Ishikawa (cell line): ENCODE results near the gene FBXO4.

Experiments
- CEBPB ChIP-seq: IDR thresholded peaks from 2 replicates; pipeline ENCODE4 v1.6.1; 2012
- CREB1 ChIP-seq: IDR thresholded peaks from 2 replicates; pipeline ENCODE4 v1.6.1; 2012; ENCODE audit warnings: low read depth
- EGR1 ChIP-seq: IDR thresholded peaks from 2 replicates; pipeline ENCODE4 v1.6.1; 2012
- EP300 ChIP-seq: IDR thresholded peaks from 2 replicates; pipeline ENCODE4 v1.6.1; 2012; ENCODE audit warnings: borderline replicate concordance
- FOXM1 ChIP-seq: IDR thresholded peaks from 2 replicates; pipeline ENCODE4 v1.6.1; 2012; ENCODE audit warnings: low read depth, borderline replicate concordance
- NFIC ChIP-seq: IDR thresholded peaks from 2 replicates; pipeline ENCODE4 v1.6.1; 2012
- RAD21 ChIP-seq: IDR thresholded peaks from 2 replicates; pipeline ENCODE4 v1.6.1; 2012; ENCODE audit warnings: low read depth
- TAF1 ChIP-seq: IDR thresholded peaks from 2 replicates; pipeline ENCODE4 v1.6.1; 2012; ENCODE audit warnings: low read depth, mild to moderate bottlenecking
- TCF12 ChIP-seq: IDR thresholded peaks from 2 replicates; pipeline ENCODE4 v1.6.1; 2012; ENCODE audit warnings: low read depth
- TEAD4 ChIP-seq: IDR thresholded peaks from 2 replicates; pipeline ENCODE4 v1.6.1; 2012
- YY1 ChIP-seq: IDR thresholded peaks from 2 replicates; pipeline ENCODE4 v1.6.1; 2012; ENCODE audit warnings: low read depth
- ZBTB7A ChIP-seq: IDR thresholded peaks from 2 replicates; pipeline ENCODE4 v1.6.1; 2012; ENCODE audit warnings: low read depth
- TF ChIP-seq, protein P1 (sequence below): IDR thresholded peaks from 2 replicates; pipeline ENCODE4 v1.6.1; 2012
- TF ChIP-seq, protein P2 (sequence below): IDR thresholded peaks from 2 replicates; pipeline ENCODE4 v1.6.1; 2012; ENCODE audit warnings: low read depth, mild to moderate bottlenecking
- TF ChIP-seq, protein P3 (sequence below): IDR thresholded peaks from 2 replicates; pipeline ENCODE4 v1.6.1; 2012

The FBXO4 gene

DNA sequence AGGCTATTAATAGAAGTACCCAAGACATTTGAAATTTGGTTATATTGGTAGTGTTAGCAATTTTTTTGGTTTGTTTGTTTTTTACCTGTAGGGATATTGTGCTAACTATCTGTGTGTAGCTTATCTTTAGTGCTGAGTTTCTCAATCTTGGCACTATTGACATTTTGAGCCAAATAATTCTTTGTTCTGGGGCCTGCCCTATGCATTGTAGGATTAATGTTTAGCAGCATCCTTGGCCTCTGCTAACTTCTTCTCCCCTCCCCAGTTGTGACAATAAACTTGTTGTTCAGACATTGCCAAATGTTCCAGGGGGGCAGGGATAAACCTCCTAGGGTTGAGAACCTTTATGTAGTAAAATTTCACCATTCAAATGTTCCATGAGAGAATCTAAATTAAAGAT, 4.0 kb downstream of the FBXO4 start:
- no peak for TF ChIP-seq CREB1
- TF ChIP-seq EP300, result no peak
- TF ChIP-seq, protein P1, sequence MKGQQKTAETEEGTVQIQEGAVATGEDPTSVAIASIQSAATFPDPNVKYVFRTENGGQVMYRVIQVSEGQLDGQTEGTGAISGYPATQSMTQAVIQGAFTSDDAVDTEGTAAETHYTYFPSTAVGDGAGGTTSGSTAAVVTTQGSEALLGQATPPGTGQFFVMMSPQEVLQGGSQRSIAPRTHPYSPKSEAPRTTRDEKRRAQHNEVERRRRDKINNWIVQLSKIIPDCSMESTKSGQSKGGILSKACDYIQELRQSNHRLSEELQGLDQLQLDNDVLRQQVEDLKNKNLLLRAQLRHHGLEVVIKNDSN, result no peak
- no peak for TF ChIP-seq RAD21
- TF ChIP-seq YY1, result no peak
- TF ChIP-seq FOXM1, result no peak
- no peak for TF ChIP-seq NFIC
- TF ChIP-seq, protein P2, sequence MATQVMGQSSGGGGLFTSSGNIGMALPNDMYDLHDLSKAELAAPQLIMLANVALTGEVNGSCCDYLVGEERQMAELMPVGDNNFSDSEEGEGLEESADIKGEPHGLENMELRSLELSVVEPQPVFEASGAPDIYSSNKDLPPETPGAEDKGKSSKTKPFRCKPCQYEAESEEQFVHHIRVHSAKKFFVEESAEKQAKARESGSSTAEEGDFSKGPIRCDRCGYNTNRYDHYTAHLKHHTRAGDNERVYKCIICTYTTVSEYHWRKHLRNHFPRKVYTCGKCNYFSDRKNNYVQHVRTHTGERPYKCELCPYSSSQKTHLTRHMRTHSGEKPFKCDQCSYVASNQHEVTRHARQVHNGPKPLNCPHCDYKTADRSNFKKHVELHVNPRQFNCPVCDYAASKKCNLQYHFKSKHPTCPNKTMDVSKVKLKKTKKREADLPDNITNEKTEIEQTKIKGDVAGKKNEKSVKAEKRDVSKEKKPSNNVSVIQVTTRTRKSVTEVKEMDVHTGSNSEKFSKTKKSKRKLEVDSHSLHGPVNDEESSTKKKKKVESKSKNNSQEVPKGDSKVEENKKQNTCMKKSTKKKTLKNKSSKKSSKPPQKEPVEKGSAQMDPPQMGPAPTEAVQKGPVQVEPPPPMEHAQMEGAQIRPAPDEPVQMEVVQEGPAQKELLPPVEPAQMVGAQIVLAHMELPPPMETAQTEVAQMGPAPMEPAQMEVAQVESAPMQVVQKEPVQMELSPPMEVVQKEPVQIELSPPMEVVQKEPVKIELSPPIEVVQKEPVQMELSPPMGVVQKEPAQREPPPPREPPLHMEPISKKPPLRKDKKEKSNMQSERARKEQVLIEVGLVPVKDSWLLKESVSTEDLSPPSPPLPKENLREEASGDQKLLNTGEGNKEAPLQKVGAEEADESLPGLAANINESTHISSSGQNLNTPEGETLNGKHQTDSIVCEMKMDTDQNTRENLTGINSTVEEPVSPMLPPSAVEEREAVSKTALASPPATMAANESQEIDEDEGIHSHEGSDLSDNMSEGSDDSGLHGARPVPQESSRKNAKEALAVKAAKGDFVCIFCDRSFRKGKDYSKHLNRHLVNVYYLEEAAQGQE, result no peak
- no peak for TF ChIP-seq TEAD4
- TF ChIP-seq TAF1, result no peak
- TF ChIP-seq TCF12, result no peak
- TF ChIP-seq, protein P3, sequence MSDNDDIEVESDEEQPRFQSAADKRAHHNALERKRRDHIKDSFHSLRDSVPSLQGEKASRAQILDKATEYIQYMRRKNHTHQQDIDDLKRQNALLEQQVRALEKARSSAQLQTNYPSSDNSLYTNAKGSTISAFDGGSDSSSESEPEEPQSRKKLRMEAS, result no peak
- TF ChIP-seq EGR1, result no peak

DNA sequence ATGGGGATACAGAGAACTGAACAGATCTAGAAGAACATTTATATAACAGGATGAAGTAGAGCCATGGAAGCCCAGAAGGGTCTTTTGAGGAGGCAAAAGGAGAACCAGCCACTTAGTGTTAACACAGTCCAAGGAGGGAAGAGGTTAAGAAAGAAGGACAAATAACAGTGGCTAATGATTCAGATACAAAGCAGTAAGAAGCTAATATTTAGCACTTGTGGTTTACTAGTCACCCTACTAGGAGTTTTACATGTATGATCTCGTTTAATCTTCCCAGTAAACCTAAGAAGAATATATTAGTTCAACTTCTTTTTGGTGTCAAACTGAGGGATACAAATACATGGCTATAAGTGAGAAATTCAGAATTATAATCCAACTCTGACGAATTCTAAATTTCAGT, 7.7 kb downstream of the FBXO4 start:
- no peak for TF ChIP-seq YY1
- TF ChIP-seq, protein P3, result no peak
- no peak for TF ChIP-seq TEAD4
- TF ChIP-seq CEBPB, result no peak
- TF ChIP-seq FOXM1, result no peak
- TF ChIP-seq ZBTB7A, result no peak
- TF ChIP-seq EGR1, result no peak
- TF ChIP-seq, protein P2, result no peak
- no peak for TF ChIP-seq TCF12
- no peak for TF ChIP-seq TAF1
- TF ChIP-seq CREB1, result no peak
- TF ChIP-seq, protein P1, result no peak
- no peak for TF ChIP-seq RAD21
- no peak for TF ChIP-seq NFIC
- TF ChIP-seq EP300, result no peak

DNA sequence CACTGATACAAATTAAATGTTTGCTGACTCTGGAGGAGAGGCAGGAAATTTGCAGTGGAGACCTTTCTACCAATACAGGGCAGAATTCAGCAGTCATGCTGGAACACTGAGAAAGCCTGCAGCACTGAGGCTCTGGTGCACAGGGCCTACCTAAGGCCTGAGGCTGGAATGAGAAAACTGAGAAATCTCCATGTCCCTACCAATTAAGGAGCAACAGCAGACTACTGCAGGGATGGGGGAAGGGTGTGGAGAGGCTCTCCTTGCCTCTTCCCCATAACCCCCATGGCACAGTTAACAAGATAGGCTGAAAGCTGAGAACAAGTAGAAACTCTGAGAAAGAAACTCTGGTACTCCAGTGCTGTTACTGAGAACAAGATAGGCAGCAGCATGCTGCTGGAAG, 10.5 kb downstream of the FBXO4 start:
- TF ChIP-seq ZBTB7A (no peak), RAD21 (no peak), FOXM1 (no peak), YY1 (no peak), TEAD4 (no peak), TAF1 (no peak), CREB1 (no peak), EGR1 (no peak), EP300 (no peak), NFIC (no peak), TCF12 (no peak), CEBPB (no peak)
- TF ChIP-seq, protein P3, result no peak
- TF ChIP-seq, protein P2, result no peak
- TF ChIP-seq, protein P1, result no peak

DNA sequence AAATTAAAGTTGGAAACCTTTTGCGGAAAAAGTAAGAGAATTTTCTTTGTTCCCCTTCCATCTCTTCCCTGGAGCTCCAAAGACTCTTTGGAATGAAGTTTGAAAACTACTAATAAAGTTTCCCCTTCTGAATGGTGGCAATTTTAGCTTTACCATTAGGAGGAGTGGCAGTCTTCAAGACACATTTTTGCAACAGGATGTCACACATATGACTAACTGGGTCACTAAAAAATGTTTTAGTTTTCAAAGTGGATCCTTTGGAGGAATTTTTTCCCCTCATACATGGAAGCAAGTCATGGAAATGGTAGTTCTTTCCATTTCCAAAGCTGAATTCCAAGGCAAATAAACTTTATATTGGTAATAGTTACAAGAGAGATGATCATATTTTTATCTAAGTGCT, 15.6 kb downstream of the FBXO4 start:
- TF ChIP-seq RAD21 (no peak), YY1 (no peak)
- TF ChIP-seq, protein P1, result no peak
